Measurements from ENCODE around the gene SLC16A12.

The SLC16A12 gene

DNA sequence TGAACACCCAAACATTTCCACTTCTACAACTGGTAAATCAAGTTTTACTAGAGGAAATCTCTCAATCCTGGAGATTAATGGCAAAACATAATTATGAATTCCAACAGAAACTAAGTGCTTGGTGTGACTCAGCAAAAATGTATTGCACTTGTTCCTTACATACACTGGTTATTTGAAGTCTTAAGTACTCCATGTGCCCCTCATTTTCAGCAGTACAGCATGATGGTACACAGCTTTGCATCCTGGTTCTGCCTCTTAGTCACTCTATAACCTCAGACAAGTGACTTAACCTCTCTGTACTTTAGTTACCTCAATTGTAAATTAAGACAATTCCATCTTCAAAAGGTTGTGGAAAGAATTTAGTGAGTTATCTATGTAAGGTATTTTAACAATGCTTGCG lies 12.9 kb downstream of the SLC16A12 start:
- no peak for TF ChIP-seq CTCF (IDR thresholded peaks at IDR 0.05)
- no peaks in the 10 kb centered on the region for H3K36me3 Mint-ChIP-seq (ENCODE audit: low read depth)
- no peak overlapping the region for H3K27ac Mint-ChIP-seq
- H3K9me3 Mint-ChIP-seq = no peaks in the 10 kb centered on the region
- no peaks in the 10 kb centered on the region for H3K4me1 Mint-ChIP-seq
- H3K4me3 Mint-ChIP-seq = no peak overlapping the region
- DNase-seq = no peak
- no peaks in the 10 kb centered on the region for H3K27me3 Mint-ChIP-seq (ENCODE audit: low read depth, poor library complexity)

GRCh38 chr10:89521368-89521767 lies 14.0 kb downstream of the SLC16A12 start:
- Mint-ChIP-seq H3K36me3 (ENCODE audit: low read depth) (no peaks in the 10 kb centered on the region), H3K4me1 (peaks cover 2% of the 10 kb centered on the region), H3K27me3 (ENCODE audit: low read depth, poor library complexity) (no peaks in the 10 kb centered on the region), H3K9me3 (no peaks in the 10 kb centered on the region), H3K4me3 (no peak overlapping the region), H3K27ac (no peak overlapping the region)
- no peak for DNase-seq
- no peak for TF ChIP-seq CTCF (IDR thresholded peaks at IDR 0.05)

- Mint-ChIP-seq H3K36me3 (ENCODE audit: low read depth) (no peaks in the 10 kb centered on the region), H3K27me3 (ENCODE audit: low read depth, poor library complexity) (no peaks in the 10 kb centered on the region), H3K9me3 (no peaks in the 10 kb centered on the region), H3K27ac (no peak overlapping the region), H3K4me3 (no peak overlapping the region), H3K4me1 (peaks cover 9% of the 10 kb centered on the region)
- DNase-seq = no peak
- TF ChIP-seq CTCF (IDR thresholded peaks at IDR 0.05) = no peak
These were observed 14.7 kb downstream of the SLC16A12 start for GRCh38 chr10:89520706-89521105.

DNA sequence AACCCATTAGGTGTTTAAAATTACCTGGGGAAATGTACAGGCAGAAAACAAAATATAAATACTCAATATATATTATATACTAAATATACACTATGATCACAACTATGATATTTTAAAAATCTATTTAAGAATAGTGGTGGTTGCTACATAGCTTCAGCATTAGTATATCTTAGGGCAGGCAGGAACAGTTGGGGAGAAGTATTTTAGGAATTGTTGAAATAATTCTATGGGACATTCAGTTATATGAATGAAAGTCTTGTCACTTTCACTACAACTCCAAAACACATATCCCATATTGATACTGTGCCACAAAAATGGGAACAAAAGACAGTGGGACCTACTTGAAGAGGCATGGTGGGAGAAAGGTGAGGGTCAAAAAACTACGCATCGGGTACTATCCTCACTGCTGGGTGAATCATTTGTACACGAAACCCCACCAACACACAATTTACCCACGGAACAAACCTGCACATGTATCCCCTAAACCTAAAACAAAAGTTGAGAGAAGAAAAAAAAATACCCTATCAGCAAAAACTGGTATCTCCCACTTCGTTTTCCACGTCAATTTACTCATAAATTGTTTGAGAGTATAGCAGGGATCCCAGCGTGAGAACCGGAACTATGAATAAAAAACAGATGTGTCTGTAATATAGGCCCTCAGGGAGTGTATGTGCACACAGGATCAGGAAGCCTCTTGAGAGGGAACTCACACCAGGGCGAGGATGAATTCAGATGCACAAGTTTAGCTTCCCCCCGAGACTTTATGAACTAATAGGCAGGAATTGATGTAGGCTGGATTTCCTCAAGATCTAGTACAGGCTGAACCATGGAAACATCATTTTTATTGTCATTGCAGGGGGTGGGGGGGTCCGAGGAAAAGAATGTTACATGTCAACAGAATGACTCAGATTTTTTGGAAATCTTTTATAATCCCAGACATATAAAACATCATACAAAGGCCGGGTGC lies 16.2 kb downstream of the SLC16A12 start:
- Mint-ChIP-seq H3K27ac (no peak overlapping the region), H3K9me3 (no peaks in the 10 kb centered on the region), H3K4me1 (peaks cover 13% of the 10 kb centered on the region), H3K27me3 (ENCODE audit: low read depth, poor library complexity) (no peaks in the 10 kb centered on the region), H3K4me3 (no peak overlapping the region), H3K36me3 (ENCODE audit: low read depth) (no peaks in the 10 kb centered on the region)
- DNase-seq = no peak
- no peak for TF ChIP-seq CTCF (IDR thresholded peaks at IDR 0.05)

DNA sequence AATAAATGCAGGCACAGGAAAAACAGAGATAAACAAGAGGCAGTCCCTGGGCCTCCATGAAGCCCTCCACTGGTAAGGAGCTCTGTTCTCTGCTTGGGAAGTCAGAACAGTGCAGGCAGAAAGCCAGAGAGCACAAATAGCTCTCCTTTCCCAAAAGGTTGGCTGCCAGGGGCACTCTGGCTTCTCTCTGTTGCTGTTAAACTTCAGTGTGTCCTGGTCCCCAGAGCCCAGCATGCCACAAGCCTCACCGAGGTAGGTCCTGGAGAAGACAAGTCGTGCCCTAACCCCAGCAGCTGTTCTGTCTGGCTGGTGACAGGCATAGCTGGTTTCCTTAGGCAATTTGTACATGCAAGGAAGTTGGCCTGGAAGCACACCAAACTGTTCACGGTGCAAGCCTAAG lies 17.3 kb downstream of the SLC16A12 start:
- no peak for DNase-seq
- Mint-ChIP-seq H3K27me3 (ENCODE audit: low read depth, poor library complexity) (no peaks in the 10 kb centered on the region), H3K9me3 (no peaks in the 10 kb centered on the region), H3K4me1 (peaks cover 13% of the 10 kb centered on the region), H3K4me3 (no peak overlapping the region), H3K27ac (no peak overlapping the region), H3K36me3 (ENCODE audit: low read depth) (no peaks in the 10 kb centered on the region)
- TF ChIP-seq CTCF (IDR thresholded peaks at IDR 0.05) = no peak

Measured in nephron progenitor cell (in vitro differentiated cells).